Ishikawa (cell line): Measurements from ENCODE around the gene GALP.

Experiments
- CEBPB ChIP-seq: IDR thresholded peaks from 2 replicates; pipeline ENCODE4 v1.6.1; 2012
- CREB1 ChIP-seq: IDR thresholded peaks from 2 replicates; pipeline ENCODE4 v1.6.1; 2012; ENCODE audit warnings: low read depth
- RAD21 ChIP-seq: IDR thresholded peaks from 2 replicates; pipeline ENCODE4 v1.6.1; 2012; ENCODE audit warnings: low read depth
- REST ChIP-seq: IDR thresholded peaks from 2 replicates; pipeline ENCODE4 v1.6.1; 2012; ENCODE audit warnings: low read depth, mild to moderate bottlenecking
- TAF1 ChIP-seq: IDR thresholded peaks from 2 replicates; pipeline ENCODE4 v1.6.1; 2012; ENCODE audit warnings: low read depth, mild to moderate bottlenecking
- TEAD4 ChIP-seq: IDR thresholded peaks from 2 replicates; pipeline ENCODE4 v1.6.1; 2012
- TF ChIP-seq, protein P1 (sequence below): IDR thresholded peaks from 2 replicates; pipeline ENCODE4 v1.6.1; 2012
- TF ChIP-seq, protein P2 (sequence below): IDR thresholded peaks from 2 replicates; pipeline ENCODE4 v1.6.1; 2012

- TF ChIP-seq TEAD4 (no peak), CREB1 (no peak), REST (no peak), TAF1 (no peak), RAD21 (no peak), CEBPB (no peak)
- TF ChIP-seq, protein P1, sequence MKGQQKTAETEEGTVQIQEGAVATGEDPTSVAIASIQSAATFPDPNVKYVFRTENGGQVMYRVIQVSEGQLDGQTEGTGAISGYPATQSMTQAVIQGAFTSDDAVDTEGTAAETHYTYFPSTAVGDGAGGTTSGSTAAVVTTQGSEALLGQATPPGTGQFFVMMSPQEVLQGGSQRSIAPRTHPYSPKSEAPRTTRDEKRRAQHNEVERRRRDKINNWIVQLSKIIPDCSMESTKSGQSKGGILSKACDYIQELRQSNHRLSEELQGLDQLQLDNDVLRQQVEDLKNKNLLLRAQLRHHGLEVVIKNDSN = no peak
- TF ChIP-seq, protein P2, sequence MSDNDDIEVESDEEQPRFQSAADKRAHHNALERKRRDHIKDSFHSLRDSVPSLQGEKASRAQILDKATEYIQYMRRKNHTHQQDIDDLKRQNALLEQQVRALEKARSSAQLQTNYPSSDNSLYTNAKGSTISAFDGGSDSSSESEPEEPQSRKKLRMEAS = no peak
Measured at GRCh38 chr19:56142897-56143434, 32.8 kb upstream of the GALP start.
